ENCODE data around the gene RBMS2. TPM values are rescaled to one million over a fixed set of nuclear protein-coding genes. Genes with fewer than 3 reads are reported as not detected.

The RBMS2 gene
- polyA plus RNA-seq, 1 donor = 15.3 TPM

DNA sequence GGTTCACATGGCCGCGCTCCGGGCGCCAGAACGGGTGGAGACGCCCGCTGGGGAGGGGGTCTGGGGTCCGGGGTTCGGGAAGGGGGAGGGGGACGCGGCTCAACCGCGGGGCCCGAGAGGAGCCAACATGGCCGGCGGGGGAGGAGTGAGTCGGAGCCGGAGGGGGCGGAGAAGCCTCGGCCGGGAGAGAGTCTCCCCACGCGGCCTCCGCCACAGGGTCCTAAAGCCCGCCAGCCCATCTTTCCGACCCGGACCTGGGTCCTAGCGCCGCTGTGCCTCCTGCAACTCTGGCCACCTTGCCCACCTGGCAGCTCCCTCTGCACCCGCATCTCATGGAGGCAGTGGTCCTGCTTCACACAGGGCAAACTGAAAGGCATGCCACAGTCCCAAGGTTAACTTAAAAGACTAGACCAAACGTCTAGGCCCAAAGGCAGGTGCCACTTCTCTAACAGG is 108.6 kb downstream of the RBMS2 start, which contains the start of gene BAZ2A:
TSS of gene BAZ2A (minus strand) at position 147 of the 453 bp plus-strand sequence. CDS start 12,796 bp downstream, outside the sequence.
- peak; percentile 60 for DNase-seq (ENCODE audit: low read depth)

DNA sequence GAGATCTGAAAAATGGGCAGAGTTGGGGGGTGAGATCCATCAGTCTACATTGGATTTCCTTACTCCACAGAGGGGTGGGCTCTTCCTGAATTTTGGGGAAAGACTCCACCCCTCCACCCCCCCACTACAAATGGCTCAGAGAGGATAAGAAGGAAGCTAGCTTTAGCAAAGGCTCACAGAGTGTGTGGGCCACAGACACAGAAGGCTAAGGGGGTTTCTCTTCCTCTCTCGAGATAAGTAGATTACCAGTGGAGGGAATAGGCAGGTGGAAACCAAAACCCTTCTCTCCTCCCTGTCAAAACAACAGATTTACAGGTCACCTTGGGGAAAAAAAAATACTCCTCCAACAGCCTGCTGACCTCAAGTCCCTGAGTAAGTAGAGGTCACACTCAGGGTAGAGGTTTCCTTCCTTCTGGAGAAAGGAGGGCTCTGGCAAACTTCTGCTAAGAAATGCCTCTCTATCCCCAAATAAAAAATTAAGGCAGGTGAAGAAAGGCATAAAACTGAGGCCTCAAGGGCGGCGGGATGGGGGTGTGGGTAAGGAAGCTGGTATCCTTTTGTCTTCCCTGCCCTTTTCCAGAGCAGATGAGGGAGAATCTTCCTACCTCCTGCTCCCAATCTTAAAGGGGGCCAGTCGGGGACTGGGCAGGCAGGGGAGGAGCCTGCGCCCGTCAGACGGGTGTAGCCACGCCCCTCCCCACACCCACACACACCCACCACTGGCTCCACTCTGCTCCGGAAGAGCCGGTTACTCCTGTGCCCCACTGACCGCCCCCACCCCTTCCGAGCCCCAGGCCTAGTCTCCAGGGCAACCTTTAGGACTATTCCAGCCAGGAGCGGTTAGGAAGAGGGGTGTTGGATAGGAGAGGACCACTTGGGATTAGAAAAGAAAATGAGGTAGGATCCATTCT is 110.4 kb downstream of the RBMS2 start:
- DNase-seq (ENCODE audit: low read depth) = no peak

DNA sequence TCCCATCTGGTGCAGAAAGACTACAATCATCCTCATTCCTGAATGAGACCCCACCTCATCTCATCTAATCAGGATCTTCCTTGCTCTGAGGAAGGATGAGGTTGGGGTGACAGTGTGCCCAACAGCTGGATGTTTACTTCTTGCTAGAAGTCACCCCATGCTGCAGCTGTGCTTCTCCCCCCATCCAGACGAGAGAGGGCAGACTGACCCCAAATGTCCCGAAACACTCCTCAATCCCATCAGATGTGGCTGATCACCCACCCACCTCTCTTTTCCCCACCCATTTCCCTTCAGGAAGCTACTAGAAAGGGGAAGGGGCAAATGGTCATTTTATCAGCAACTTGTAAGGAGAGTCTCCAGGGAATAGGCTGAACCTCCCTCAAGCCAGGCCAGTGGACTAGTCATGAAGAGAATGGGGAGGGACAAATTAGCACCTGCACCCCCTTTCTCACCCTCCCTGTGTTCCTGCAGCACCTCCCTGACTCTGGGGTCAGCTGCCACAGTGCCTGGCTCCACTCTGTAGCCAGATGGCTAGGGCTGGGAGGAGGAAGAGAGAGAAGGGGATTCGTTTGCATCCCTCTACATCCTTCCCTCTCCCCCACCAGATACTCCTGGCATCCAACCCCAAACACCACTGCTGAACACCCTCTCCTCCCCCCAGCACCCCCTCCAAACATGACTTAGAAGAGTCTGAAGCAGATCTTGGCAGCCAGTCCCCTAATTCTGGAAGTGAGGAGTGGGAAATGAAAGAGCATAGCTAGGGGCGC is 111.3 kb downstream of the RBMS2 start:
- DNase-seq (ENCODE audit: low read depth) = no peak

DNA sequence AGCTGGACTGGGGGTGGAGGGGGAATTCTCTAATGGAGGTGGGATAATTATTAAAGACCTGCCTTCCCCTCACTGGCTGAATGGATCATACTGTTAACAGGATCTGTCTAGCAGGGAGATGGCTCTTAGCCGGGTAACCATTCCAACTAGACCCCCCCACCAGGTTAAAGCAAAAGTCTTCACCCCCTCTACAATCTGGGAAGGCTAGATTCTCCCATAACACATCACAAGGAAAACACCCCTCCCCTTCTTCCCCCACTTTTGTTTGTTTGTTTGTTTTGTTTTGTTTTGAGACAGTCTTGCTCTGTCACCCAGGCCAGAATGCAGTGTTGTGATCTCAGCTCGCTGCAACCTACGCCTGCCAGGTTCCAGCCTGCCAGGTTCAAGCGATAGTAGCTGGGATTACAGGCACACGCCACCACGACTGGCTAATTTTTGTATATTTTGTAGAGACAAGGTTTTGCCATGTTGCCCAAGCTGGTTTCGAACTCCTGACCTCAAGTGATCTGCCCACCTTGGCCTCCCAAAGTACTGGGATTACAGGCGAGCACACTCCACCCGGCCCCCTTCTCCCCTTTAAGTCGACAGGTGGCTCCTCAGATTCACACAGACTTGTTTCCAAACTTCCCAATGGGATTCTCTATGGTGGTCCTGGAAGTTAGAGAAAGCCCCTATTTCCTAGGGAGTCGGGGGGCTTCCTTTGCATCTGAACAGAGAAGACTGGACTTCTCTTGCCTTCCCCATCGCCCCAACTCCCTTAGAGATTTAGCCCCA is 112.0 kb downstream of the RBMS2 start:
- DNase-seq (ENCODE audit: low read depth) = no peak

DNA sequence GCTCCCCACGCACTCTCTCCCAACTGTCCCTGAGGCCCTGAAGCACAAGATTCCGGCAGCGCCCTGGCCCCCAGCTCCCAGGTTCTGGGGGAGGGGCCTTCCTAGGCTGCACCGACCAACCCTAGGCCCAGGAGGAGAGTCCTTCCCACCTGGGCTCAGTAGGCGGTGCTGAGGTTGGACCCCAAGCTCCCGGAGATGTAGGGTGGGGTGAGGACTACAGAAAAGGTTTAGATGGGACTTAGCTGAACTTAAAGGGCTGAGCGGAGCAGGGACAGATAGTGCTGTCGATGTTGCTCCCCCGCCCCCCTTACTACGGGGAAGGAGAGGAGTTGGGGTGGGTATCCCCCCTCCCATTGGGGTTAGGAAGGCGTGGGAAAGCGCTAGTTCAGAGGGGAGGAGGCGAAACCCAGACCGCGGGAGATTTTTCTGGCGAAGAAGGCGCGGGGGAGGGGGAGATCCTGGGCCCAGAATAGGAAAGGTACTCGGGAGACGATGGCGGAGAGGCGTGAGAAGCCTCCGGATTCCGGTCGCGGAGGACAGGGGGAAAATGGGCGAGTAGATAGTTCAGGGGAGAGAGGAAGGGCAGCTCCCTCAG is 112.7 kb downstream of the RBMS2 start:
- no peak for DNase-seq (ENCODE audit: low read depth)

DNA sequence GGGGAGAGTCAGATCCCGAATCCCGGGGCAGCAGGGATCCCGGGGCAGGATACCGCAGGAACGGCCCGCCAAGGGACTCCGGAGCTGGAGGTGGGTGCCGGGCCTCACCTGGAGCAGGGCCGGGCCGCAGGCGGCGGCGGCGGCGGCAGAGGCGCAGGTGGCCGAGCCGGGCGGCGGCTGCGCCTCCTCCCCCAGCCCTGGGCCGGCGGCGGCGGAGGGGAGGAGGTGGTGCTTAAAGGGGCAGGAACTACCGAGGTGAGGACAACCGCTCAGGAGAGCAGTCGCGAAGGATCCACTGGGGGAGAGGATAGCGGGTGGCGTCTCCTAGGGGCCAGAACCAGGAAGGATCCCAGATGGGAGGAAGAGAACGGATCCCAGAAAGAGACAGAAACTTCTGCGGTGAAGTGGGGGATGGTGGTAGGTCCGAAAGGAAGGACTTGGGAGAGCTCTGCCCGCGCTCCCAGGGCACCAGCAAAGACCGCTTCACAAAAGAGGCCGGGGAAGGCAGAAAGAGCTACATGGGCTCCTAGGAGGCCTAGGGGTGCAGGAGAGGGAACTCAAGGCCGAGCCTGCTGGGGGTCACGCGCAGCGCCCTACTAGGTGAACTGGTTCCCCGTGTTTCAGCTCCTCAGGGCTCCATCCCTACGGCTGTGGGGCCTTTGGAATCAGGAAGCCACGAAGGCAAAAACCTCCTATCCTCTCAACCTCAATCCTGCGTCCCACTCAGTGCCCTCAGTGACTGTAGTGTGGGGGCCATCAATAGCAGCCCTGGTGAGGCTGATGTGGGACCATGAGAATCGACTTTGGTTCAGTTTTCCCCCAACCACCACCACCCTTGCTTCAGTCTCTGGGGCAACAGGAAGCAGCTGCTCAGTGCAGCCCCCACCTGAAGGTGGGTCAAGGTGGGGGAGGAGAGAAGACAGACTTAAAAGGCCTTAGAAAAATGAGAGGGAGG is 113.5 kb downstream of the RBMS2 start:
- no peak for DNase-seq (ENCODE audit: low read depth)

DNA sequence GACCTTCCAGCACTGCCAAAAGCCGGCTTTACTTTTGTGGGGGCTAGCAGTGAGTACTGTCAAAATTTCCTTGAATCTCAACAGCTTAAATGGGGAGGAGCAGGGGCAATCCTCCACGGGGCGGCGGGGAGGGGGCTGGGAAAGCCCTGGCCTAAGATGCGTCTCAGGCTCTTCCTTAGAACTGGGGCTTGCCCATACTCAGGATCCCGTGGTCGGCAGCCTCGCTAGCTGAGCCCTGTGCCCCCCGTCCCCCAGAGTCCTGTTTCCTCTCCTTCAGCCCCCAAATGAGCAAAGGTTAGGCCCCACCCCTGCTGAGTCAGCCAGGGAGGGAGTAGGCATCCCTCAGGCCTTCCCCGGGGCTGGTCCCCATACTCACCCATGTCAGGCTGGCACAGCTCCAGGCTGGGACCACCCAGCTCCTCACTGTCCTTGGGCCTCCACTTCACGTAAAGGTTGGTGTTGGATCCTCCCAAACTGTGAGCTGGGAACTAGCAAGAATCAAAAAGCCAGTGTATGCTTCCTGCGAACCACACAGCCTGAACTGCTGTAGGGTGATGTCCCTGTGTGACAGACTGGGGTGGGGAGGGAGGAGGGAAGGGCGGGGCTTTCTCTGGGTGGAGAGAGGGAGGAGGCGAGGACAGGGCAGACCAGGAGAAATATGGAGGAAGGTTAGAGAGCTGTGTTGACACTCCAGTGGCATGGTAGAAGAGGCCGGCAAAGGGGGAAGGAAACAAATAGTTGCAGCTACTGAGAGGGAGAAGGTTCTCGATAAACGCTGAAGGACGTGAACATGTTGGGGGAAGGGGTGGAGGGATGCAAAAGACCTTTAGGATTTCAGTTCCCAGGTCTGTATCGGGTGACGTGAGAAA is 114.4 kb downstream of the RBMS2 start:
- peak; percentile 78 for DNase-seq (ENCODE audit: low read depth)

DNA sequence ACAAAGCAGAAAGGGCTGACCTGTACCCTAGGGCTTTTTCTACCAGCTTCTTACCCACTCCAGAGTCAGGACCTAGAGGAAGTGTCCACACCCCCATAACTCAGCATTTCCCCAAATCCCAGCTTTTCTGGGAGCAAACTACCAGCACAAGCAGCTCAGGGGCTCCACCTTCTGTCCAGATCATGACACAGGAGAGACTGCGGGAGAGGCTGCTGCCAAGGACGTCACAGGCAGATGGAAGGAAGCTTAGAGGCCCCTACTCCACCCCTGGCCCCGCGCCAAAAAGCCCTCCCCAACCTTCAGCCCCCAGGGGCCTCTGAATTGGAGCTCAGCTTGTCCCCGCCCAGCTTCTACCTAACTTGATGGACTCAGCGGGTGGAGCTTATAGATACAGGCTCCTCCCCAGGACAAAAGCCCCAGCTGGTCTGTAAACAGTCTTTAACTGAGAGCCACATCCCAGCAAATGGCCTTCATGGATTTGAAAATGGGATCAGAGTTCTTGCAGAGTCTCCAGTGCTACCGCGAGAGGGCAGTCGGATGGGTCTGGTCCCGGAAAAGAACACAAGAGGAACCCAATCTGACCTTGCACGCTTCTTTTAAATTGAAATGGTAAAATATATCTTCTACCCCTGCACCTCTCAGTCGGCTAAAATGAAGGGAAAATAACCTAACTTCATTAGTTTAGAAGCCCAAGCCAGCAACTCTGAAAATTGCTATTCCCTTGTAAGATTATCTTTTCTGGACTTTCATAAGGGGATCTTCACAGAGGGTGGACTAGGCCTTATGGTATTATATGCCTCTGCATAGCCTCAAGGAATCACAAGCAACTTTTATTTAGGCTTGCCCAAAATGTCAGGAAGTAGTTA is 115.3 kb downstream of the RBMS2 start:
- peak; percentile 98 for DNase-seq (ENCODE audit: low read depth)

DNA sequence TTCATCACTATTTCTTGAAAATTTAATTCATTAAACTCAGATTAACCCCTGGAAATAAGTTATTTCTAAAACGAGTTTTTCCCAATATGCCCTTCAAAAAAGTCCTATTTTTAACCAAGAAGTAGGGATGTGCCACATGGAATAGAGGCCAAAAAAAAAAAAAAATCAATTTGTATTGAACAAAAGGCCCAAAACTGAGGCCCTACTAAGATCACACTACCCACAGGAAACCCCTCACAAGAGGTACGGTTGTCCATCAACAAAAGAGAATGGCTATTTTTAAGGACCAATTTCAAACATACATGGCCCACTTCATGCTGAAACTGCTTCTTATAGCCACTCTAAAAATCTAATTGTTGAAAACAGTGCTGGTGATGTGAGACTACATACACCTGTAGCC is 116.0 kb downstream of the RBMS2 start:
- DNase-seq (ENCODE audit: low read depth) = no peak

DNA sequence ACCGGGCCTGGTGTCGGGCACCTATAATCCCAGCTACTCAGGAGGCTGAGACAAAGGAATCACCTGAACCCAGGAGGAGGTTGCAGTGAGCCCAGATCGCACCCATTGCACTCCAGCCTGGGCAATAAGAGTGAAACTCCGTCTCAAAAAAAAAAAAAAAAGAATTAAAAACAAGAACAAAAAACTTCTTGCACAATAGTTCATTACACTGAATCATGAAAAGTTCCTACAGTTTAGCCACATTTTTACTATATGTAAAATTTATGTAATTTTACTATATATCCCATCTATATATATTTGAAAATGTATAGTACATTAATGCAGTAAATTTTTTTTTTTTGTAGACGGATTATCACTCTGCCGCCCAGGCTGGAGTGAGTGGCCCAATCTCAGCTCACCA is 119.6 kb downstream of the RBMS2 start:
- DNase-seq (ENCODE audit: low read depth) = no peak

DNA sequence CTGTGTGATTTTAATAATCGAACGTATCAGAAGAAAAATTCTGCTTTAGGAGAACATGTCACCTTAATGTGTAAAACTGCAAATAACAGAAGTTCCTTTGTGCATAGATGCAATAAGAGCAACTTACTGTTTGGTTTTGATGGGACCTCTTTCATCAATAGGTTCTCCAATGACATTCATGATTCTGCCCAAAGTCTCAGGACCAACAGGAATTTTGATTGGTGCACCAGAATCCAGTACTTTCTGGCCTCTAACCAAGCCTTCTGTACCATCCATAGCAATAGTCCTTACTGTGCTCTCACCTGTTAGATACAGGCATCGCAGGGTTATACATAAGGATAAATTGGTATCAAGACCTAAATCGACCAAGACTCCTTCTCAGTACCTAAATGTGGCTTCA is 123.0 kb downstream of the RBMS2 start:
- DNase-seq (ENCODE audit: low read depth) = no peak

DNA sequence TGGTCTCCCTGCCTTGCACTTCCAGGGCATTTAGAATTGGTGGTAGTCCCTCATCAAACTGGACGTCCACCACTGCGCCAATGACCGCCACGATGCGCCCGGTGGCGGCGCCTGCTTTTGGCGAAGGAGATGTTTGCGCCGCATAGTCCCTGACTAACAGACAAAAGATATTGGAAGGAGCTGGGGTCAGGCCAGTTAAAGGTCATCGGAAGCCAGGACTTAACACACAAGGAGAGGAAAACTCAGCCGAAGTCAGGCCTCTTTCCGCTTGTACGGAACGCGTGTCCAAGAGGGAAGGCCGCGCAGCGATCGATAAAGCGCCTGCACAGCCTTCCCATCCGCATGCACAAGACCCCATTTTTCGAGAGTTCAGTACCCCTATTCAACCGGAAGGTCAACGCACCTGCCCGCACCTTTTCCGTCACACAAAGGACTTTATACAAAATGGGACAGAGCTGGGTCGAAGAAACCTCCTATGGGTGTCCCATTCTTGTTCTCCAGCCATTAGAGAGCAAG is 123.6 kb downstream of the RBMS2 start:
- DNase-seq (ENCODE audit: low read depth) = no peak

Other genes starting within 250 kb of the RBMS2 start
- 228 TPM for gene CS, start 221.5 kb upstream of the RBMS2 start, polyA plus RNA-seq (ENCODE audit: insufficient read length)
- 58.3 TPM for gene CNPY2, start 205.8 kb upstream of the RBMS2 start, polyA plus RNA-seq (ENCODE audit: insufficient read length)
- gene PAN2, start 187.8 kb upstream of the RBMS2 start, polyA plus RNA-seq (ENCODE audit: insufficient read length) = 45.1 TPM
- 0.34 TPM for gene IL23A, start 182.9 kb upstream of the RBMS2 start, polyA plus RNA-seq (ENCODE audit: insufficient read length)
- 61.9 TPM for gene STAT2, start 161.7 kb upstream of the RBMS2 start, polyA plus RNA-seq (ENCODE audit: insufficient read length)
- gene APOF, start 159.0 kb upstream of the RBMS2 start, polyA plus RNA-seq (ENCODE audit: insufficient read length) = not detected
- gene TIMELESS, start 72.4 kb upstream of the RBMS2 start, polyA plus RNA-seq (ENCODE audit: insufficient read length) = 11.9 TPM
- gene MIP, start 67.2 kb upstream of the RBMS2 start, polyA plus RNA-seq (ENCODE audit: insufficient read length) = 0.35 TPM
- 2.4 TPM for gene SPRYD4, start 53.2 kb upstream of the RBMS2 start, polyA plus RNA-seq (ENCODE audit: insufficient read length)
- gene GLS2, start 33.7 kb upstream of the RBMS2 start, polyA plus RNA-seq (ENCODE audit: insufficient read length) = 0.85 TPM
- 41.3 TPM for gene BAZ2A, start 108.5 kb downstream of the RBMS2 start, polyA plus RNA-seq (ENCODE audit: insufficient read length)
- 691 TPM for gene ATP5F1B, start 124.2 kb downstream of the RBMS2 start, polyA plus RNA-seq (ENCODE audit: insufficient read length)
- gene PTGES3, start 166.5 kb downstream of the RBMS2 start, polyA plus RNA-seq (ENCODE audit: insufficient read length) = 178 TPM
- 1,522 TPM for gene NACA, start 203.5 kb downstream of the RBMS2 start, polyA plus RNA-seq (ENCODE audit: insufficient read length)
- 9.0 TPM for gene PRIM1, start 230.5 kb downstream of the RBMS2 start, polyA plus RNA-seq (ENCODE audit: insufficient read length)
- gene HSD17B6, start 241.5 kb downstream of the RBMS2 start, polyA plus RNA-seq (ENCODE audit: insufficient read length) = 0.27 TPM

All from forelimb muscle (tissue), 1 donor.